HG02571 (cell line): ENCODE measurements around the gene TBC1D9.
"Not testable (repeated sequence)": the region's sequence is repeated elsewhere in the genome, so short reads cannot be mapped to it uniquely, and the experiment has no call there.

Experiments used
- ATAC-seq: cut with Tn5 transposase; IDR thresholded peaks from one replicate; pipeline ENCODE4 v1.9.1; 2021; ENCODE audit warnings: mild to moderate bottlenecking, moderate library complexity; ENCODE audit not compliant: unreplicated experiment

TBC1D9 gene

DNA sequence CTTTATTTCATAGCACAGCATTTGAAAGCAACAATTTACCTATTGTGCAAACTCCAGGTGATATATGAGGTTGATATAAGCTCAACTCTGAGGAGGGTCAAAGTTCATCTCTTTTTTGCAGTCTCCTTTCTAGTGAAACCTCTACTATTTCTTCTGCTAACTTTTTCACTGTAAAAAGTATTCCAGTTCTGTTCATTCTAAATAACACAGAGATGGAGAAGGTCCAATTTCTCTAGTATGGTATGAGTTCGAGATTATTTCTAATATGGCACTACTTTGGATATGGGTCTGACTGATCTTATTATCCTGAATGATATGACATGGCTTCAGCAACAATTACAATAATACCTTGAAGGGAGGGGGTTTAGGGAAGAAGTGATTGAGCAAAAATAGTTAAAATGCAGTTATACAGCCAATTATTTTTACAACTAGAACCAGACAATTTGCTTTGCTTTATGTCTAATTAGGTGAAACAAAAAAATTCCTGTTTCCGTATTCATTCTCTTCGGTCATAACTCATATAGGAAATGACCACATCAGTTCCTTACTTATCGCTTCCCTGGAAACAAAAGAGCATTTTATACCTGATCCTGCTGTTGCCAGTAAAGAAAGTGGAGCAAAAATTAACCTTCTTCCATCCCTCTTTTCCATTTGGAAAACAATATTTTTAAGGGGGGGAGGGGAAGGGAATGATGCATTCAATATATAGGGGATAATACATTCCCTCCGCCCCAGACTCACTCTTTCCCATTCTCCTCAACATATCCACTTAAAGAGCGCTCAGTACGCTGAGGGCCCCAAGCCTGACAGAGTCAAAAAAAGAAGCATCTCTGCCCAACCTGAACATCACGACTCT lies 1.0 kb downstream of the TBC1D9 start:
- ATAC-seq = no peak

DNA sequence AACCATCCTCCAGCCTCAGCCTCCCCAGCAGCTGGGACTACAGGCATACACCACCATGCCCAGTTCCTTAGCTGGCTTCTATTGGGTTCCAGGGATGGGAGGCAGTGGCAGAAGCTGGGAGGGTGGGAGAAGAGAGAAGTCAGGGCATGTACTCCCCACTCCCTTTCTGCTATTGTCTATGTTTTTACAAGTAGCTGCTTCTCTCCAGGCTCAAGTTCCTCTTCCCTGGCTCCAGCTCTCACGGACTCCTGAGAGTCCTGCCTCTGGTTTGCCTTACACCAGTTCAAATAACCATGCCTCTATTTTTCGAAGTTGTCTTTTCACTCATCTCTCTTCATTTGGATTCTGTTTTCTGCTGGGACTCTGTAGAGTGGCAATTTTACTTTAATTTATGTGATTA lies 2.9 kb downstream of the TBC1D9 start:
- no peak for ATAC-seq

DNA sequence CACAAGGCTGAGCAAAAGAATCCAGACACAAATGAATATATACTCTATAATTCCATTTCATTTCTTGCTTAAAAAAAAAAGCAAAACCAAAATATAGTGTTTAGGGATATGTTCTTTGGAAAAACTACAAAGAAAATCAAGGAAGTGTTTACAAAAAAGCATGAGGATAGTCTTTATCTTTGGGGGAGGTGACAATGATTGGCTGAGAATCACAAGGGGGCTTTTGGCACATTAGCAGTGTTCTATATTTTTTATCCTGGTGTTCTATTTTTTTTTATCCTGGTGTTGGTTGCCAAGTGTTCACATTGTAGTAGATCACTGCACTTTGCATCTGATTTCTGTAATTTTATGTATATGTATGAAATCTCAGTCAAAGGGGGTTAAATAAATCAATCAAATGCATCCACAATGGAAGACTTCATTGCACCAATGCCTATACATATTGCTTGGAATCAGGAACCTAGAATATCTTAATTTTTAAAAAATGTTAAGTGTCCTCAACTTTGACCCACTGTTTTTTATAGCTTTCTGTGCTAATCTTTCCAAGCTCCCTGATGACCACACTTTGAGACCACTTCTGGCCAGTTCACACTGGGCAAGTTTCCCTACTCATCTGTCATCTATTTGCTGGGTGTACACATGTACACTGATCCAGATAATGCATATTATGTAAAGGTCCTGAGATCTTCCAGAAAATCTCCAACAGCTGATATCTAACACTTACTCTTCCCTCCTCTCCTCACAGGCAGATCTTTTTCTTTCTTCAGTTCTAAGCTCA lies 3.7 kb downstream of the TBC1D9 start:
- ATAC-seq = no peak

DNA sequence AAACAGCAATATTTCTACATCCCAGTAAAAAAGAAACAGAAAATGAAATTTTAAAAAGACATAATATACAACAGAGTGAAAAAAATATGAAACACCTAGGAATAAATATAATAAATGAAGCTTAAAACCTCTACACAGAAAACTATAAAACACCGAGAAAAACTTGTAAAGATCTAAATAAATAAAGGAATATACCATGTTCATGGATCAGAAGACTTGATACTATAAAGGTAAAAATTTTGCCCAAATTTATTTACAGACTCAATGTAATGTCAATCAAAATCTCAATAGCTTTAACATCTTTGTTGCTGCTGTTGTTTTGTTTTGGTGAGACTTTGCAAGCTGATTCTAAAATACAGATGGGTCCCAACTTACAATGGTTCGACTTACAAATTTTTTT lies 5.7 kb downstream of the TBC1D9 start:
- ATAC-seq = no peak

DNA sequence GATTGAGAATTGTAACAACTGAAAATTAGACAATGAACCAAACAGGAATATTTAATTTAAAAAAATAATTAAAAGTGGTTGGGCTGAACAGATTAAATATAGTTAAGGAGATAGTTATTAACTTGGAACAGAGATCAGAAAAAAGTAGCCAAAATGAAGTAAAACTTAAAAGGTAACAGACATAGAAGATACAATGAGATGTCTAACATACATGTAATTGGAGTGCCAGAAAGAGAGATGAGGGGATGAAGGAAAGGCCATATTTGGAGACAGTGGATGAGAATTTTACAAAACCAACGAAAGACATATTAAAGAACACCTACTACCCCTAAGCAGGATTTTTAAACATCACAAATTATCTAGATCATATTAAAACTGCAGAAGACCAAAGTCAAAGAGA lies 8.0 kb downstream of the TBC1D9 start:
- ATAC-seq = no peak

DNA sequence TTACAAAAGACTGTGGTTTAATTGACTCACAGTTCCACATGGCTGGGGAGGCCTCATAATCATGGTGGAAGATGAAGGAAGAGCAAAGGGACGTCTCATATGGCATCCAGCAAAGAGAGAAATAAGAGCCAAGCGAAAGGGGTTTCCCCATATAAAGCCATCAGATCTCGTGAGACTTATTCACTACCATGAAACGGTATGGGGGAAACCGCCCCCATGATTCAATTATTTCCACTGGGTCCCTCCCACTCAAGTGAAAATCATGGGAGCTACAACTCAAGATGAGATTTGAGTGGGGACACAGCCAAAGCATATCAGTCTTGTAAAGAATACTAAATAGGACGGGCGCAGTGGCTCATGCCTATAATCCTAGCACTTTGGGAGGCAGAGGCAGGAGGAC lies 9.6 kb downstream of the TBC1D9 start:
- ATAC-seq = not testable (repeated sequence)

DNA sequence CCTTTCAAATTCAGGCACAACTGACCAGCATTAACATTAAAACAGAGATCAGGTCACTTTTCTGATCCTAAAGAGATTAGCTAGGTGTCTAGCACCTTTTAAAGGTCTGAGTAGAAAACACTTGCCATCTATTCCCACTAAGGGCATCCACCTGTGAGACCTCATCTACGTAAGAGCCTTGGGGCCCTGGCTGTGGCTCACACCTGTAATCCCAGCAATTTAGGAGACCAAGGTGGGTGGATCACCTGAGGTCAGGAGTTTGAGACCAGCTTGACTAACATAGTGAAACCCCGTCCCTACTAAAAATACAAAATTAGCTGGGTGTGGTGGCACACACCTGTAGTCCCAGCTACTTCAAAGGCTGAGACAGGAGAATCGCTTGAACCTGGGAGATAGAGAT lies 11.8 kb downstream of the TBC1D9 start:
- no peak for ATAC-seq

DNA sequence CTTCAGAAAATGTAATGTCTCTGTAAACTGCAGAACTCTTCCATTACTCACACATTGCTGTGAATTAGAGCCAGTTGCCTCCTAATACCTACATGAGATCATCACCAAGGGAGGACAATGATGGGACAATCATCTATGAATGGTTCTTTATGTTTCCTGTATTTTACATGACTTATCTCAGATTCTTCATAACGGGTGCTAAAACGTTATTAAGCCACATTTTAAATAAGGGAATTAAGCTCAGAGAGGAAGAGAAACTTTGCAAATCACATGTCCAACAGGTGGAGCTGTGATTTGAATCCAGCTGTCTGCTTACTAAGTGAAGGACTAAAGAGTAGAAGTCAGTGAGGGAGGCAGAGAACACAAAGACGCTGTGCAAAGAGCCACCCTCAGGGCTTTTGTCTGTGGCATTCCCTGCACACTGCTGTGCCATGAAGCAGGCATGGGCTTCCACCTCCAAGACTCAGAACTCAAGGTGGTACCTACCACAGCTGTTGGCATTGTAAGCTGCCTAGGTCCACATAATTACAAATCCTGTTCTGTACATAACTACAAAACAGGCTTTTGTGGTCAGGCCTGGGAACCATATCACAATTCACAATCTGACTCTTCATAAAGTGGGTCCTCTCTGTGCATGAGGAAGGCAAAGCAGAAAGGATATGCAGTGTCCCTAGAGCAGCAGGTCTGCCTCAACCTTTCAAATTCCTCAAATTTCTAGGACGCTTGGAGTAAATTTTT lies 12.8 kb downstream of the TBC1D9 start:
- peak; percentile 64 for ATAC-seq

DNA sequence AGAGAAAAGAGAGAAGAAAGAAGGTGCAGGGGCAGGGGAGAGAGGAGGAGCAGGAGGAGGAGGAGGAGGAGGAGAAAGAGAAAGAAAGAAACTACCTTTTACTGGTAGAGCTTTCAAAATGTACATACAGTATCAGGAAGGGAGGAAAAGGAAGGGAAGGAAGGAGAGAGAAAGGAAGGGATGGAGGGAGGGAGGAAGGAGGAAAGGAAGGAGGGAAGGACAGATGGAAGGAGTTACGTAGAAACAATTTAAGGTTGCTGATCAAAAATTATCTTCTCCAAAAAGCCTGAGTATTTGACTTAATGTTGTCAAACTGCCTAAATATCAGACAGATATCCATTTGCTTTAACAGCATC lies 13.4 kb downstream of the TBC1D9 start:
- peak; percentile 30 for ATAC-seq

DNA sequence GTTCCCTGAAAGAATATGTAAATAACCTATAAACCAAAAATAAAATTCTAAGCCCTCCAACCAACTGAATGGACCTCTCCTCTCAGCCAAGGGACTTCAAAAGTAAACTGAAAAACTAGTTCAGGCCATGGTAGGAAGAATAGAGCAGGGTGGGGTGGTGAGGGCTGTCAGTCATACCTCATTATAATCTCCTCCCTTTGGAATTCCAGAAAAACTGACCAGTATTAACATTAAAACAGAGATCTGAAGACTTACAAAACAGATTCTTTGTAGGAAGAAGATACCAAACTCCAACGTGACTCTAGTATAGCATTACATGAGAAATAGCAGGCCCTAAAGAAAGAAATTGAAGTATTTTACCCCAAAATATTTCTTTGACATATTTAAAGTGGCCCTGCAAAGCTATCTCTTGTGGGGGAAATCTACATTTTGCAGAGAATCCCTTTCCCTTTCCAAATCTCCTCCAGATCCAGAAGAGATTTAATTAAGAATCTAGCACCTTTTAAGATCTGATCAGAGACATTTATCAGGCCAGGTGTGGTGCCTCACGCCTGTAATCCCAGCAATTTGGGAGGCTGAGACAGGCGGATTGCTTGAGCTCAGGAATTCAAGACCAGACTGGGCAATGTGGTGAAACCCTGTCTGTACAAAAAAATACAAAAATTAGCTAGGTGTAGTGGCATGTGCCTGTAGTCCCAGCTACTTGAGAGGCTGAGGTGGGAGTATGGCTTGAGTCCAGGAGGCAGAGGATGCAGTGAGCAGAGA lies 15.1 kb downstream of the TBC1D9 start:
- ATAC-seq = no peak

DNA sequence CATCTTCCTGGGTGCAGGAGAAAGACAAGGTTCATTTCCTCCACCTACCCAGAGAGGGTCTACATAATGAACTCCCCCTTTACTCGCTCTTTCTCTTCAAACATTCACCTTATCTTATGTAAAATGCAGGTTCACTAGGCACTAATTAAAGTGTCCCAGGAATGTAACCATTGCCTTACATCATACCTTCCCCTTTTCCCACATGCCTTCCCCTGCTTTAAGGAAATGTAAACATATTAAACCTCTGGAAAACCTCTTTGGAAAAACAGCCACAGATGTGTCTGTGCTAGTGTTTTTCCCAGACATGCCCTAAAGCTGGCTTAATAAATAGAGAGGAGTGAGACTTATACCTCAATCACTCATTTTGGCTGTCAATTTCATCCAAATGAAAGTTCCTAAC lies 15.8 kb downstream of the TBC1D9 start:
- ATAC-seq = no peak

DNA sequence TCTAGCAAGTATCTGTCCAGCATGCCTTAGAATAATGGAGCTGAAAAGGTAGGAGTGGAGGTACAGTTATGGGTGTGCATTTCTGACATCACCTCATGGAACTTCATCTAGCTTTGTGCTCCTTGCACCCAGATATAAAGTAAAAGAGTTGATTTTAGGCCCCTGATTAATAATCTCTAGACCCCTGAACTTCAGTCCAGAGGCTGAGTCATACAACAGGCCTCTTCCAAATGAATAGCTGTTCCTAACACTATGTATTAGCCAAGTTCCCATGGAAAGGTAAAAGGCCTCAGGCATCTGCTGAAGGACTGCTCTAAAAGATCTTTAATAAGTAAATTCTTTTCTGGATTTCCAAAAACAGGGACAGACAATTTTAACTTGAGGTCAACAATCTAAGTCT lies 16.2 kb downstream of the TBC1D9 start:
- ATAC-seq = no peak

DNA sequence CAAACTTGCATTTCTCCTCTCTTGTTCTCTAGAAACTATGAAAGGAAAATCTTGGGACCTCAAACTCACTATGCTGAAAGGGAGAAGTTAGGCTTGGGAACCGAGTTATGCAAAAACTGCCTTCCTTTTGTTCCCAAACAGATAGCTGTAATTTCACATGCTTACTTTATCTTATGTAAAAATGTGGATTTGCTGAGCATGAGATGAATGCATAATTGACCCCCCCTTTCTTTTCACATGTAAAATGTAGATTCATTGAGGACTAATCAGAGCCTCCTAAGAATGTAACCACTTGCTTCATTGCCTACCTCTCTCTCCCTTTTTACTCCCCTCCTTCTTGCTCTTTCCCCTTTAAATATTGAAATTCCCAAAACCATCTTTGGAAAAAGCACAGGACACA lies 18.0 kb downstream of the TBC1D9 start:
- ATAC-seq = no peak

DNA sequence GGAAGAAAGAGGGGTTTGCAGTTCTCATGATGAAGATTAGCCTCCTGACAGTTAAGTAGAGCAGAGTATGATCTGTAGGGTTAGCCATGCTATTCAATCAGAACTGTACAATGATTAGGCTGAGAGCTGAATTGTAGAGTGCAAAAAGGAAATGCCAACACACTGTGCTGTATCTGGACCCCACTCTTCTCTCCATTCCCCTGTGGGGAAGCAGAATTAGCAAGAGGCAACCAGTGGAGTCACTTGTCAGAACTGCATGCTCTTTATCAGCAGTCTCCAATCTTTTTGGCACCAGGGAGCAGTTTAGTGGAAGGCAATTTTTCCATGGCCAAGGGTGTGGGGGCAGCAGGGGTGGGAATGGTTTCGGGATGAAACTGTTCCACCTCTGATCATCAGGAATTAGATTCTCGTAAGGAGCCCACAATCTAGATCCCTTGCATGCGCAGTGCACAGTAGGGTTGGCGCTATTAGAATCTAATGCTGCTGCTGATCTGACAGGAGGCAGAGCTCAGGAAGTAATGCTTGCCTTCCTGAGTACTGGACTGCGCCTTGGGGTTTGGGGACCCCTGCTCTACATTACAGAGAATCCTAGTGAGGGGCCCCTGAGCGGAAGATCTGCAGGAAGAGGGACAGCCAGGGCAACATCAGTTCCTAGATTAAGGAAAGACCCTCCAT lies 19.4 kb downstream of the TBC1D9 start:
- ATAC-seq = no peak

DNA sequence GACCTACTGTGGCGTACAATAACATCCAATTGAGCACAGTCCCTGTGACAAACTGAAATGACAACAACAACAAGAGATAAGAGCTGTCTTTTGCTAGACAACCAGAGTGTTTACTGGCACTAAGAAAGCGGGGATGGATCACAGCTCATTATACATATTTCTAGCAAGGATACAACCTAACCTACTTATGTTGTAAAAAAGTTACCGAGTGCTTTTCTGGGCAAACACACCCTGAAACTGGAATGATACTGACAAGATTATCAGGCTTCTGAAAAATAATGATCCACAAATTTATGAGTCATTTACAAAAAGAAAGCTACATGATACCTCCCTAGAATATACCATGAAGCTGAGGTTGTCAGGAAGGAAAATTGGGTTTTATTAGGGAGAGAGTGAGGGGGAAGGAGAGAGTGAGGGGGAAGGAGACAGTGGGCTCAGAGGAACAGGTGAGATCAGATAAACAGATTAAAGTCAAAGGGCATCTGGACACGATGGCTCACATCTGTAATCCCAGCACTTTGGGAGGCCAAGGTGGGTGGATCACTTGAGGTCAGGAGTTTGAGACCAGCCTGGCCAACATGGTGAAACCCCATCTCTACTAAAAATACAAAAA lies 20.3 kb downstream of the TBC1D9 start:
- ATAC-seq = no peak

DNA sequence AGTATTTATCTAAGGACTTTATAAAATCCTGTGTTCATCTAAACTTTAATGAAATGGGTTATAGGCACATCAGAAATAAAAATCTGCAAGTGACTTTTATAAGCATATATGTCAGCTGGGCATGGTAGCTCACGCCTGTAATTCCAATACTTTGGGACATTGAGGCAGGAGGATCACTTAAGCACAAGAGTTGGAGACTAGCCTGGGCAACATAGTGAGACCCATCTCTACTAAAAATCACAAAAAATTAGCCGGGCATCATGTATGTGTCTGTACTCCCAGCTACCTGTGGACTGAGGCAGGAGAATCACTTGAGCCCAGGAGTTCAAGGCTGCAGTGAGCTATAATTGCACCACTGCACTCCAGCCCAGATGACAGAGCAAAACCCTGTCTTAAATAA lies 20.9 kb downstream of the TBC1D9 start:
- ATAC-seq = no peak

DNA sequence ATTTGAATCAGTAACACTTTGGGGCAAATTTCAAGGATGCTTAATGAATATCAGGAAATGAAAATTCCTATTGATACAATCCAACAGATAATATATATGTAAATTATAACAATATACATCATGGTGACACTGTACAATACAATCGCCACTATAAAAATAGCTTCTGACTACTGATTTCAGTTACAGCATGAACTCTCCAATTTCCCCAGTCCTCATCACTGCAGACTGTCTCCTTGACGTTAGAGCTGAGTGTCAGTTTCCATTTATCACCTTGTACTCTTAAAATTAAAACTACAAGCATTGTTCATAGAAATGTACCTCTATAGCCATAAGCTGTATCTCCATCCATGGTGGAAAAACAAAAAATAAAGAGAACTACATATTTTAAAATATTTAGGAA lies 23.4 kb downstream of the TBC1D9 start:
- no peak for ATAC-seq

DNA sequence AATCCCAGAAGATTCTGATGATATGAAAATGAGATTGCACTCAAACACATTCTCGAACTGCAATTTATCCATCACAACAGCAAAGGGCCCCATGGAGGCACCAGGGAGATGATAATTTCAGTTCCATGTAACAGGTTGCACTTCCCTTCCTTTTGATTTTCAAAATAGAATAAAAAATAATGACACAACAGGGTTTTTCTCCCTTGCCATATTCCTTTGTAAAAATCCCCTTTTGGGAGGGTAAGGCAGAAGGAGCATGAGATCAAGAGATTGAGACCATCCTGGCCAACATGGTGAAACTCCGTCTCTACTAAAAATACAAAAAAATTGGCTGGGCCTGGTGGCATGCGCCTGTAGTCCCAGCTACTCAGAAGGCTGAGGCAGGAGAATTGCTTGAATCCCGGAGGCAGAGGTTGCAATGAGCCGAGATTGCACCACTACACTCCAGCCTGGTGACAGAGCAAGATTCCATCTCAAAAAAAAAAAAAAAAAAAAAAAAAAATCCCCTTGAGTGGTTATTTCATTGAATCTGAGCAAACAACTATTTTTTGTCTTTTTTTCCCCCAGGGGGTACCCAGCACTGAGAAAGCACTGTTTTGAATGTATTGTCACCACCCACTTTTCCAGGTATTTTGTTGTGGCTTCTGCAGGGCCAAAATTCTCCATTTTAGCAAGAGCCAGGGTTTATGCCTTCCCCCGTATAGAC lies 26.7 kb downstream of the TBC1D9 start:
- ATAC-seq = no peak

DNA sequence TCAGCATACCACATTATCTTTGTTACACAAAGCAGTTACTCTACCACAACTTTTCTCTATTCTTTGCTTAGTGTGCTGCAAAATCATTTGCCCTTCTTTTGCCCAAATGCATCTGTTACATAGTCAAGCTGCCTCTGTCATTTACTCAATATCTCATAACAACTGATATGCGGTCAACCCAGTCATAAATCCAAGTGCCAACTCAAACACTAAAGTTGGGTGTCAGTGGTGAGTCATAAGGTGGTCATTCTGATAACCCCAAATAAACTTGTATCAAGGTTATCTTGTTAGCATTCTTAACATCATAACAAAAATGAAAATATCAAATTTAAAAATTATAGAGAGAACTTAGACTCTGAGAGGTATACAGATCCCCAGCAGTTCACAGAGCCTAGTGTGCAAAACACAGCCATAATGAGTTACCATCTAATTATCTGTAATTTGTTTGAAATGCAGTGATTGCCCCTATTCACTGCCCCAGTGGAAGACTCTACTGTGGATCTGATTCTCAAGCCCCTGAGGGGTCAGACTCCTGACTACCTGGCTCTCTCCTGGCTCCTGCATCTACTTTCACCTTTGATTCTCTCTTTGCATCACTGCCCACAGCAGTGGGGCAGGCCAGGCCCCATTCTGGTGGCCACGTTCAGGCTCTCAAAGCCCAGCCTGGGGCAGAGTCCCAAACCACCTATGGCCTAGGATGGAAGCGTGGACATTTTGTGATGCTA lies 29.2 kb downstream of the TBC1D9 start:
- ATAC-seq = no peak
